ELF-1 (cell line): ENCODE data around the gene TFF2.

ENCODE experiments used
- DNase-seq: peaks from one replicate; pipeline ENCODE4 v3.0.0-alpha.2; 2016; ENCODE audit warnings: low read depth, low spot score

The TFF2 gene

GRCh38 chr21:42346866-42347600, 3.8 kb downstream of the TFF2 start:
- DNase-seq = no peak

GRCh38 chr21:42346441-42346840, 4.4 kb downstream of the TFF2 start:
- DNase-seq = no peak

DNA sequence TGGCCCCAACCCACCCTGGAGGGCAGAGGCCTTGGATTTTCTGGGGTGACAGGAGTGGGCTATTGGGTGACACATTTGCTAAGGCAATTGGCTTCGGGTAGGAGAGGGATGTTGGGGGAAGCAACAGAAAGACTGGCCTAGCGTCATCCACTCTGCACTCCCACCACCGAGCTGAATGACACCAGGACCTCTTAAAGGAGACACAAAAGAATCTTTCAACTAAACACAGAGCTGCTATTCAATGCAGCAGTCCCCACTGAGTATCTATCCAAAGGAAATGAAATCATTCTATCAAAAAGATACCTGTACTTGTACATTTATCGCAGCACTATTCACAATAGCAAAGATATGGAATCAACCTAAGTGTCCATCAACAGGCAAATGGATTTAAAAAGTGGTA, 6.2 kb downstream of the TFF2 start:
- no peak for DNase-seq

DNA sequence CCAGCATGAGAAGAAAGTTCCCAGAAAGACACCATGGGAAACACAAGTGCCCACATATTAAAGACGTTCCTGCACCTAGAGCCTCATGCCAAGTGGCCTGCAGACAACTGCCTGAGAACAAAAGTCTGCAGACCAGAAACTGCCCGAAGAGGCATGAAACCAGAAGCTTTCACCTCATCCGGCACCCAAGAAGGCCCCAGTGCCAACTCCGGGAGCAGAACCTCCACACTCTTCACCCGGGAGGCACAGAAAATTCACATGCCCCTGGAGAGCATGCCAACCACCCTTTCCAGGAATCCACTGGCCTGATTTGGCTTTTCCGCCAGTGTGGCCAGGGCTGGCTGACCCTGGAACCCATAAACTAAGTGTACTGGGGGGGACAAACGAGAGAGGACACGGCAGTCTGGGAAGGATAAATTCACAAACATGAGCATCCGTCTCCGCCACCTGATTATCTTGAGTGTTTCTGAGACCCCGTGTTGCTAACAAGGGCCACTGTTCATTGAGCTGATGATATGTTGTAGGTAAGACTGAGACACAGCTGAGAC, 6.8 kb downstream of the TFF2 start:
- DNase-seq = no peak

DNA sequence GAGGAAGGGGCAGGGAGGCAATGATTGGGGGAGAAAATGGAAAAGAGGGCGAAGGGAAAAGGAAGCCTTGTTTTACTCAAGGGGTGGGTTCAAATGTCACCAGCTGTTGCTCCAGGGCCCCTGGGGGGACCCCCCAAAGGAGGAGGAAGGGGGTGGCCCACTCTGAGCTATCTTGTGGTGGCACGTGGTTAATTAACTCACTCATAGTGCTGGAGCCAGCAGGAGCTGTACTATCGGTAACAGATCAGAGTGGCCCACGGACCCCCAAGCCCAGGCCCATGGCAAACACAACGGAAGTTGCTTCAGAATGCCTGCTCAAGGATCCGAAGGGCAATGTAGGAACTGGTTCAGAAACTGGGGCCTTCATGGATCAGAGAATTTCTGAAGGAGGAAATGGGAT, 7.2 kb downstream of the TFF2 start:
- DNase-seq = no peak

DNA sequence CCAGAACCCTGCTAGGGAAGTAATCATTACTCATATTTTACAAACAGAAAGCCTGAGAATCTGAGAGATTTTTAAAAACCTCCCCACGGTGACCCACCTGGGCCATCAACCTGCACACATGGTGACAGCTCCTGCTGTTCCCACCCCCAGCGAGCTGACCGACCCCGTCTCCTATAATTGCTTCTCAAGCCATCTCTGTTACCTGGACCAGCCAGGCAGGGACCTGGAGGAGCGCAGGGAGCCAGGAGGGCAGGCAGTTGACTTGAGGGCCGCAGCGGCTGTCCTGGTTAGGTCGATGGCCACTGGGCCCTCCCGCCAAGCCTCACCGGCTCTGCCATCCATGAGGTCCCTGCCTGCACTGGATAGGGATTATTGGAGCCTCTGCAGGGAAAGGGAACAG, 7.7 kb downstream of the TFF2 start:
- DNase-seq = no peak

DNA sequence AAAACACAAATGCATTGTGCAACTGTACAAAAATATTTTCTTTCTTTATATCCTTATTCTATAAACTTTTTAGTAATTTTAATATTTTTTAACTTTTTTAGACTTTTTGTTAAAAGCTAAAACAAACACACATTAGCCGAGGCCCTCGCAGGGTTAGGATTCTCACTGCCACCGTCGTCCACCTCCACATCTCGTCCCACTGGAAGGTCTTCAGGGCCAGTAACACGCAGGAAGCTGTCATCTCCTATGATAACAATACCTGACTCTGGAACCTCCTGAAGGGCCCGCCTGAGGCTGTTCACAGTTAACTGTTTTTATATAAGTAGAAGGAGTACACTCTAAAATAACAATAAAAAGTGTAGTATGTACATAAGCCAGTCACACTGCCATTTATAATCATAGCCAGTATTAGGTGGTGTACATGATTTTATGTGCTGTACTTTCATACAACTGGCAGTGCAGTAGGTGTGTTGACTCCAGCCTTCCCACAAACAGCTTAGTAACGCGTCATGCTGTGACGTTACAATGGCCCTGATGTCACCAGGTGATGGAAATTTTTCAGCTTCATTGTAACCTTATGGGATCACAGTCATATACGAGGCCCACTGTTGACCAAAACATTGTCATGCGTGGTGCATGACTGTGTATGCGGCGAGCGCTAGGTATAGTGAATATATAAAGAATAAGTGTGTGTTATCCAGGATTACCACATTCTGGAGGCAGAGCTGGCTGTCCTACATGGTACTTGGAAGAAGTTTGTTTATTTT, 8.8 kb downstream of the TFF2 start:
- DNase-seq = no peak

- DNase-seq = no peak
Observed at GRCh38 chr21:42340187-42341050, 10.4 kb downstream of the TFF2 start.

DNA sequence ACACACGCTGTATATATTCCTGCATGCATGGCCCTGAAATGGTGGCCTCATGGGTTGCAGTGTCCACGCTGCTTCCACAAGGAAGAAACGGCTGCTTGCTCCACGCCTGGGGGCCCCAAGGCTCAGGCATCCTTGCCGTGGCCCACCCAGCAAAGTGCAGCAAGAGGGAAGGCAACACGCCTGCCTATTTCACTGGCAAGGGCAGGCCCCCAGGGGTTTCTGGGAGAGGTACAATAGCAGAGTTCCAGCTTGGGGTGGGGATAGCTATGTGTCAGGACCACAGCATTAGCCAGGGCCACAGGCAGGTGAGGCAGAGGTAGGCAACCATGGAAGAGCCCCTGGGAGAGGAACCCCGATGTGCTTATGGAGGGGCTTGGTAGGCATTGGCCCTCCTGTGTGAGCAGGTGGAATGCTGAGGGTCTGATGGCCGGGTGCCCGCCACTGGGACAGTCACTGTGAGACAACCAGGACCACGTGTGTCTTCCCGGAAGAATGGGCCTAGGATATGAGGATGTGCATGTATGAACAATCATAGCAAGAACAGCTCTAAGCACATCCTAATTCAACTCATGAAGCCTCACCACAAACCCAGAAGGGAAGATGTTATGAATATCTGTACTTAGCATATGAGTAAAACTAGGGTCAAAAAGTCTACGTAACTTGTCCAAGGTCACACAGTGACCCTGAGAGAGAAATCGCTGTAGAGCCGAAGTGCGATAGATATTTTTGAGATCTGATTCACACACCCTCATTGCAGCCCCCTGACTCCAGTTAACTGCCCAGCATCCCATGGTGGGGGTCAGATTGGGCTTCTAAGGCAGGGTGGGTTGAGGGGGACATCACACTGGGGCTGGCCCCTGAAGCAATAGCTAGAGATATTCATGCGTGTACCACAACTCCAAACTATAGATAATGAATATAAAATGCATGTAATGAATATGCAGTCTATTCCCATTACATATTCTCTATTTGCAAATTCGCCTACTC, 11.8 kb downstream of the TFF2 start:
- DNase-seq = no peak

- DNase-seq = peak; percentile 81
Observed at GRCh38 chr21:42337830-42338728, 12.7 kb downstream of the TFF2 start.

GRCh38 chr21:42337276-42337675, 13.5 kb downstream of the TFF2 start:
- no peak for DNase-seq

- peak; percentile 74 for DNase-seq
Observed at GRCh38 chr21:42336054-42336453, 14.7 kb downstream of the TFF2 start.

- no peak for DNase-seq
Observed at GRCh38 chr21:42332557-42333317, 18.1 kb downstream of the TFF2 start.

- no peak for DNase-seq
Observed at GRCh38 chr21:42331660-42332059, 19.1 kb downstream of the TFF2 start.

GRCh38 chr21:42330380-42331371, 20.1 kb downstream of the TFF2 start:
- DNase-seq = no peak

DNA sequence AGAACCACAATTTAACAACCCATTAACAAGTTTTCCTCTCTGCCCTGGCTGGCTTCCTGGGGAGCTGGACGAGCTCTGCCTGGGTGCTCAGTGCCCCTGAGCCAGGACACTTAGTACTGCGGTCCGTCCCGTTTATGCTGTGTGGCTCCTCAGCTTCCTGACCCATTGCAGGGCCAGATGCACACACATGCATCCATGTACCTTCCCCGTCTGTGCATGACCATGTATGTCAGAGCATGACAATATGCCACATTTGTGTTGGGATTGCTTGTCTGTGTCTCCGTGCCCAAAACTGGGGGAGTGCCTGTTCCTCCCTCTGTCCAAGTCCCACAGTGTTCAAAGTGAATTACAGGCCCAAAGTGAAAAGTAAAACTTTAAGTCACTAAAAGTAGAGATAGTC, 25.9 kb downstream of the TFF2 start:
- no peak for DNase-seq

GRCh38 chr21:42321845-42322244, 28.9 kb downstream of the TFF2 start:
- no peak for DNase-seq

- no peak for DNase-seq
Observed at GRCh38 chr21:42321231-42321630, 29.6 kb downstream of the TFF2 start.
